SU-DHL-6 (cell line): ENCODE data around the gene NSRP1.

Experiments
- EZH2phosphoT487 ChIP-seq: fragments of 200-600 bp; sonication (generic), shearing (Covaris generic); conservative IDR thresholded peaks from 2 replicates; pipeline ENCODE4 v1.6.1; 2018; ENCODE audit warnings: mild to moderate bottlenecking, antibody characterized with exemption, low read length, moderate library complexity, mixed read lengths
- TF ChIP-seq, protein P1 (sequence below): fragments of 200-600 bp; sonication (generic); IDR thresholded peaks from one replicate; pipeline ENCODE4 v1.5.1; 2017; ENCODE audit warnings: antibody characterized with exemption, mild to moderate bottlenecking, low read length, moderate library complexity; ENCODE audit not compliant: insufficient read depth, poor library complexity, severe bottlenecking

DNA sequence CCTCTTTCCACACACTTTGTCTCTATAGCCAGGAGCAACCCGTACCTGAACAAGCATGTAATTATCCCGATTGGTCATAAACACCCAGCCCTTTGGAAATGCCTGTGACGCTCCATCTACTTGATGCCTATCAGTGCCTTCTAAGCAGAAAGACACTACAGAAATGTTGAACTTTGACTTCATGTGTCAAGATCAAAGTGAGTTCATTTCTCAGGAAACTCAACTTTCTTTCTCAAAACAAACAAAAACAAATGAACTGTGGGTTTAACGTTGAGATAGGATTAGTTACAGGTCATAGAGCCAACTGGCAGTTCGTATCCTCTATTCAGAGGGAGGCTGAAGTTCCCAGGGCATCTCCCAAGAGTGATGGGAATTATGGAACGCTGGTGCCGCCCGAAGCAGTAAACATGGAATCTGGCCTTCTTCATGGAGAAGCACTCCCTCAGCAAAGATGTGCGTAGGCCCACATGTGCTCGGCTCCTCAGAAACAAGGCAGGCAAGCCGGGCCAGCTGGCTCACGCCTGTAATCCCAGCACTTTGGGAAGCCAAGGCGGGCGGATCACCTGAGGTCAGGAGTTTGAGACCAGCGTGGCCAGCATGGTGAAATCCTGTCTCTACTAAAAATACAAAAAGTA lies 109.4 kb downstream of the NSRP1 start:
- TF ChIP-seq, protein P1, sequence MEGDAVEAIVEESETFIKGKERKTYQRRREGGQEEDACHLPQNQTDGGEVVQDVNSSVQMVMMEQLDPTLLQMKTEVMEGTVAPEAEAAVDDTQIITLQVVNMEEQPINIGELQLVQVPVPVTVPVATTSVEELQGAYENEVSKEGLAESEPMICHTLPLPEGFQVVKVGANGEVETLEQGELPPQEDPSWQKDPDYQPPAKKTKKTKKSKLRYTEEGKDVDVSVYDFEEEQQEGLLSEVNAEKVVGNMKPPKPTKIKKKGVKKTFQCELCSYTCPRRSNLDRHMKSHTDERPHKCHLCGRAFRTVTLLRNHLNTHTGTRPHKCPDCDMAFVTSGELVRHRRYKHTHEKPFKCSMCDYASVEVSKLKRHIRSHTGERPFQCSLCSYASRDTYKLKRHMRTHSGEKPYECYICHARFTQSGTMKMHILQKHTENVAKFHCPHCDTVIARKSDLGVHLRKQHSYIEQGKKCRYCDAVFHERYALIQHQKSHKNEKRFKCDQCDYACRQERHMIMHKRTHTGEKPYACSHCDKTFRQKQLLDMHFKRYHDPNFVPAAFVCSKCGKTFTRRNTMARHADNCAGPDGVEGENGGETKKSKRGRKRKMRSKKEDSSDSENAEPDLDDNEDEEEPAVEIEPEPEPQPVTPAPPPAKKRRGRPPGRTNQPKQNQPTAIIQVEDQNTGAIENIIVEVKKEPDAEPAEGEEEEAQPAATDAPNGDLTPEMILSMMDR = no peak
- TF ChIP-seq EZH2phosphoT487 = no peak
